GM12875 (cell line): Measurements from ENCODE around the gene TUBGCP6.
A peak's percentile ranks its signal among the peaks of the same experiment; 100 is the strongest.

Source experiments
- H3K4me3 ChIP-seq: one replicate; pipeline ENCODE4 v1.5.1; 2011; ENCODE audit warnings: low read depth, low read length, control low read depth
- CTCF ChIP-seq: IDR thresholded peaks from 2 replicates; pipeline ENCODE4 v1.5.1; 2011; ENCODE audit warnings: low read depth, mild to moderate bottlenecking, control low read depth, inconsistent platforms, low read length, moderate library complexity, borderline replicate concordance; ENCODE audit not compliant: insufficient read depth

TUBGCP6 gene

DNA sequence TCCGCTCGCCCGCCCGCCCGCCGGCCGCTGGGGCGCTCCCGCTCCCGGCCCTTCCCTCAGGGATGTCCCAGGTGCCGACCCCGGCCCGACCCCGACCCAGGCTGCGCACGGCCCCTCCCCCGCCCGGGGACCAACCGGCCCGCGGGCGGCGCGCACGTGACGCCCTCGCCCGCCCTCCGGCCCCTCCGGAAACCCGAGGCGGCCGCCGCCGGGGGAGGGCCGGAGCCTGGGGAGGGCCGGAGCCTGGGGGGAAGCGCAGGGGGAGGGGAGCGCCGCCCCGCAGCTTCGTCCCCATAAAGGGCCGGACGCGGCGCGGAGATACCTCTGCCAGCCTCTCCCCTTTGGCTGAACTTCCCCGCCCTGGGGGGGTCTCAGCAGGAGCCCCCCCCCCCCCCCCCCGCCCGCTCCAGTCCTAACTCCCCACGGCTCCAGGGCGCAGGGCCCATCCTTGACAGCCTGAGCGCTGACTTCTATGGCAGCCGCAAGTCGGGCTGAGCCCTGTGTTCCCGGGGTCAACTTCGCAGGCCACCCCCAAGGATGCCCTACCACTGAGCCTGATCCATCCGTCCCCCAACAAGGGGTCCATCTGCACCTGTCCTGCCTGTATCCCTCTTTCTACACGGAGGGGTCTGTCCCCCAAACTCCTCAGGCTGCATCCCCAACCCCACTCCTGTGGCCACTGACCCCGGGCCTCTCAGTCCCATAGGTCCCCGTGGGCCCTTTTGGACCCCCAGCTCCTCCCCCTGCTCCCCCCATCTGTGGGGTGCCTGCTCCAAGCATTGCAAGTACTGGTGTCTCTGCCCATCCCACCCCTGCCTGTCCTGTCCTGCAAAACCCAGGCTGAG, 17.0 kb upstream of the TUBGCP6 start, which contains the start of gene MAPK12:
Gene MAPK12, minus strand, starts transcription at position 69 of the 845 bp plus-strand sequence. CDS start 174 bp downstream, outside the sequence.
- H3K4me3 ChIP-seq: peak within 1 kb of the TSS; percentile 77
- TF ChIP-seq CTCF: no peak

GRCh38 chr22:50260801-50261614, 16.2 kb upstream of the TUBGCP6 start:
- no peak for TF ChIP-seq CTCF
- H3K4me3 ChIP-seq: peak overlapping the region; percentile 77

DNA sequence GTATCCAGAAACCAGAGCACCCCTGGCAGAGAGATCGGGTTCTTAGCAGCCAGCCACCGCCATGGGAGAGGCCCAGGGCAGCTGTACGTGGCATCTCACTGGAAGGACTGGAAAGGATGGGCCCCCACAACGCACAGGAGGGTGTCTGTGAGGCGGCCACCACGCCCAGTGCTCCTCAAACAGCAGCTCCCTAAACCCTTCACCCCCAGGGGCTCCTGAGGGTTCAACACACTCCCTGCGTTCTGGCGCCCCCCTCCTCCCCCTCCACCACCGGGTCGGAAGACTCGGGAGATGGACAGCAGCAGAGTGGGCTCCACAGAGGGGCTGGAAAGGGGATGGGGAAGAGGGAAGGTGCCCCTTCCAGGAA, 15.6 kb upstream of the TUBGCP6 start:
- no peak for TF ChIP-seq CTCF
- peak overlapping the region; percentile 77 for H3K4me3 ChIP-seq

GRCh38 chr22:50259302-50259701, 14.5 kb upstream of the TUBGCP6 start:
- TF ChIP-seq CTCF: no peak
- no peak overlapping the region for H3K4me3 ChIP-seq

DNA sequence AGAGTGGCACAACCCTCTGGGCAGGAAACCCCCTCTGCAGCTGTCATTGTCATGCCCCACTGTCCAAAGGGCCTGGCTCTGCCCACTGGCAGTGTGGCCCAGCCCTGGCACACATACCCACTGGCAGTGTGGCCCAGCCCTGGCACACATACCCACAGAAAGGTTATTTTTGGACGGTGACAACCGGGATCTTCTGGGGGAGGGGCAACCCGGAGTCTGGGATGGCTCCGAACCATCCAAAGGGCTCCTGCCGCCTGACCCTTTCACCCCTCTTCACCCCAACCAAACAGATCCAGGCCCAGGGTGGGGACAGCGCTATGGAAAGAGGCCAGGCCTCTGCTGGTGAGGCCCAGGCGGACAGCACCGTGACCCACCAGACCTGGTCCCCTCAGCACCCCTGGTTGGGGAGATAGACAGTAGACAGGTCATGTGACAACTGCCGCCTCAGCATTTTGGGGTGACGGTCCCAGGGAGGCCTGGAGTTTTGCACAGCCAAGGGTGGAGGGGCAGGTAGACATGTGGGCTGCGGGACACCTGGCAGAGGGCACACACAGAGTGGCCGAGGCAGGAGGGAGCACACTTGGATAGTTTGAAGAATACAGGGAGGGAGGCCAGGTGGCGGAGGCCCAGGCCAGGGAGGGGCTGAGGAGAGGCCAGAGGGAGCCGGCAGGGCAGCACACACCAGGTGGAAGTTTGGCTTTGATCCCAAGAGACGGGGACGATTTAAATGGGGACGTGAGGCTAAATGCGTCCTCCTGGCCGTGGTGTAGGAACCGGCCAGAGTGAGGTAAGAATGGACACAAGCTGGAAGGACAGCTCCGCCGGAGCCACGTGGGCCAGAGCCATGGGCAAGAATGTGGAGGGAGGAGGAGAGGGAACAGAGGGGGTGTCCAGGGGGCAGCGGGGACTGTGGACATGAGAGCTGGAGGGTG, 13.8 kb upstream of the TUBGCP6 start:
- no peak overlapping the region for H3K4me3 ChIP-seq
- TF ChIP-seq CTCF: no peak

- H3K4me3 ChIP-seq: no peak overlapping the region
- TF ChIP-seq CTCF: no peak
These were observed 12.9 kb upstream of the TUBGCP6 start for GRCh38 chr22:50257451-50258360.
